WTC11 (cell line): ENCODE results near the gene DCLK1. TPM values are rescaled to one million over a fixed set of nuclear protein-coding genes. Genes with fewer than 3 reads are reported as not detected.

ENCODE experiments used
- ATAC-seq: fragments of 200-7000 bp; cut with Tn5 transposase; 2 replicates; pipeline ENCODE4 v1.10.0; 2021; ENCODE audit warnings: mild to moderate bottlenecking, moderate library complexity
- CTCF ChIA-PET: fragments of 300-600 bp; sonication (Branson Sonifier 250); formaldehyde crosslinking; loops from one replicate; lab custom pipeline; 2021; ENCODE audit warnings: antibody characterized with exemption; lab: Charles Lee
- POLR2A ChIA-PET: fragments of 350-600 bp; sonication (Branson Sonifier 250); formaldehyde crosslinking; loops from one replicate; lab custom pipeline; 2021; ENCODE audit warnings: antibody characterized with exemption; lab: Charles Lee
- DNase-seq: peaks from one replicate; pipeline ENCODE4 v3.0.0; 2021; ENCODE audit warnings: low spot score
- H3K27ac Mint-ChIP-seq: 2 replicates; pipeline ENCODE4 v1.8.0; 2021; ENCODE audit warnings: mixed read lengths
- H3K27me3 Mint-ChIP-seq: 2 replicates; pipeline ENCODE4 v1.8.0; 2021; ENCODE audit warnings: low read depth, mild to moderate bottlenecking, moderate library complexity, mixed read lengths
- H3K36me3 Mint-ChIP-seq: 2 replicates; pipeline ENCODE4 v1.8.0; 2021; ENCODE audit warnings: mixed read lengths
- H3K4me1 Mint-ChIP-seq: 2 replicates; pipeline ENCODE4 v1.8.0; 2022; ENCODE audit warnings: mixed read lengths
- H3K4me3 Mint-ChIP-seq: 2 replicates; pipeline ENCODE4 v1.8.0; 2021; ENCODE audit warnings: mild to moderate bottlenecking, moderate library complexity, mixed read lengths
- H3K9me3 Mint-ChIP-seq: 2 replicates; pipeline ENCODE4 v1.8.0; 2021; ENCODE audit warnings: mixed read lengths
- ARID4B ChIP-seq: sonication (generic); formaldehyde crosslinking; IDR thresholded peaks from 2 replicates; pipeline ENCODE4 v1.8.0; 2023; ENCODE audit warnings: missing genetic modification reagents, mild to moderate bottlenecking, borderline replicate concordance
- ELF4 ChIP-seq: sonication (generic); formaldehyde crosslinking; IDR thresholded peaks from 2 replicates; pipeline ENCODE4 v1.8.1; 2022; ENCODE audit warnings: low read depth, mild to moderate bottlenecking, moderate library complexity, missing genetic modification reagents
- FOXP4 ChIP-seq: sonication (generic); formaldehyde crosslinking; IDR thresholded peaks from 2 replicates; pipeline ENCODE4 v1.8.0; 2022; ENCODE audit warnings: mild to moderate bottlenecking, missing genetic modification reagents
- HMGXB4 ChIP-seq: sonication (generic); formaldehyde crosslinking; IDR thresholded peaks from 2 replicates; pipeline ENCODE4 v1.8.1; 2023; ENCODE audit warnings: mild to moderate bottlenecking, moderate library complexity, missing genetic modification reagents
- IRF1 ChIP-seq: sonication (generic); formaldehyde crosslinking; IDR thresholded peaks from 2 replicates; pipeline ENCODE4 v1.8.0; 2023; ENCODE audit warnings: missing genetic modification reagents
- IRF2 ChIP-seq: sonication (generic); formaldehyde crosslinking; IDR thresholded peaks from 2 replicates; pipeline ENCODE4 v1.8.0; 2022; ENCODE audit warnings: low read depth, missing genetic modification reagents, borderline replicate concordance
- KAT7 ChIP-seq: sonication (generic); formaldehyde crosslinking; IDR thresholded peaks from 2 replicates; pipeline ENCODE4 v1.8.1; 2023; ENCODE audit warnings: missing genetic modification reagents, mild to moderate bottlenecking, borderline replicate concordance
- NFYB ChIP-seq: sonication (generic); formaldehyde crosslinking; conservative IDR thresholded peaks from 2 replicates; pipeline ENCODE4 v1.8.0; 2022; ENCODE audit warnings: low read depth, missing genetic modification reagents
- NR3C1 ChIP-seq: sonication (generic); formaldehyde crosslinking; conservative IDR thresholded peaks from 2 replicates; pipeline ENCODE4 v1.8.1; 2023; ENCODE audit warnings: low read depth, mild to moderate bottlenecking, missing genetic modification reagents
- PRRX2 ChIP-seq: fragments of 250-450 bp; sonication (Bioruptor Pico); IDR thresholded peaks from 2 replicates; pipeline ENCODE4 v1.8.0; 2021; ENCODE audit warnings: mild to moderate bottlenecking
- SOX15 ChIP-seq: fragments of 250-450 bp; sonication (Bioruptor Pico); IDR thresholded peaks from 2 replicates; pipeline ENCODE4 v1.9.0; 2021; ENCODE audit warnings: mild to moderate bottlenecking
- ZBTB21 ChIP-seq: sonication (generic); formaldehyde crosslinking; IDR thresholded peaks from 2 replicates; pipeline ENCODE4 v1.8.1; 2023; ENCODE audit warnings: mild to moderate bottlenecking, missing genetic modification reagents, borderline replicate concordance
- ZNF138 ChIP-seq: sonication (generic); formaldehyde crosslinking; conservative IDR thresholded peaks from 2 replicates; pipeline ENCODE4 v1.8.1; 2022; ENCODE audit warnings: mild to moderate bottlenecking, moderate library complexity, missing genetic modification reagents
- ZNF263 ChIP-seq: sonication (generic); formaldehyde crosslinking; IDR thresholded peaks from 2 replicates; pipeline ENCODE4 v1.8.1; 2022; ENCODE audit warnings: low read depth, mild to moderate bottlenecking, moderate library complexity, missing genetic modification reagents
- ZNF317 ChIP-seq: sonication (generic); formaldehyde crosslinking; IDR thresholded peaks from 2 replicates; pipeline ENCODE4 v1.8.1; 2023; ENCODE audit warnings: low read depth, mild to moderate bottlenecking, moderate library complexity, missing genetic modification reagents, borderline replicate concordance
- total RNA-seq: library from RNA; stranded (reverse); gene quantifications from 3 replicates; pipeline ENCODE4 v1.2.3, GENCODE V29; 2021
- TF ChIP-seq, protein P1 (sequence below): sonication (generic); formaldehyde crosslinking; IDR thresholded peaks from 2 replicates; pipeline ENCODE4 v1.8.0; 2022; ENCODE audit warnings: mild to moderate bottlenecking, missing genetic modification reagents

DCLK1 gene
- total RNA-seq, 1 experiment from 2014 or later: 18.5 TPM

GRCh38 chr13:36033035-36033434 is 98.1 kb downstream of the DCLK1 start:
- no peak overlapping the region for H3K4me3 Mint-ChIP-seq
- TF ChIP-seq ZNF138 (CRISPR knock-in tag) (no peak), ZNF263 (CRISPR knock-in tag) (no peak), PRRX2 (CRISPR knock-in tag) (no peak), NR3C1 (CRISPR knock-in tag) (no peak), HMGXB4 (CRISPR knock-in tag) (no peak), ELF4 (CRISPR knock-in tag) (no peak), IRF1 (no peak), IRF2 (CRISPR knock-in tag) (no peak), SOX15 (CRISPR knock-in tag) (no peak), KAT7 (CRISPR knock-in tag) (no peak)
- TF ChIP-seq, protein P1, sequence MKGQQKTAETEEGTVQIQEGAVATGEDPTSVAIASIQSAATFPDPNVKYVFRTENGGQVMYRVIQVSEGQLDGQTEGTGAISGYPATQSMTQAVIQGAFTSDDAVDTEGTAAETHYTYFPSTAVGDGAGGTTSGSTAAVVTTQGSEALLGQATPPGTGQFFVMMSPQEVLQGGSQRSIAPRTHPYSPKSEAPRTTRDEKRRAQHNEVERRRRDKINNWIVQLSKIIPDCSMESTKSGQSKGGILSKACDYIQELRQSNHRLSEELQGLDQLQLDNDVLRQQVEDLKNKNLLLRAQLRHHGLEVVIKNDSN: no peak
- H3K36me3 Mint-ChIP-seq: peaks cover 3% of the 10 kb centered on the region; the same call in 1 of the 2 replicates
- ATAC-seq (no peak), DNase-seq (no peak)
- POLR2A ChIA-PET: no interaction called here
- CTCF ChIA-PET: no interaction called here
- H3K27me3 Mint-ChIP-seq: no peaks in the 10 kb centered on the region; the same call in 1 of the 2 replicates
- H3K9me3 Mint-ChIP-seq: peaks cover 9% of the 10 kb centered on the region
- H3K27ac Mint-ChIP-seq: no peak overlapping the region
- peaks cover 25% of the 10 kb centered on the region for H3K4me1 Mint-ChIP-seq

DNA sequence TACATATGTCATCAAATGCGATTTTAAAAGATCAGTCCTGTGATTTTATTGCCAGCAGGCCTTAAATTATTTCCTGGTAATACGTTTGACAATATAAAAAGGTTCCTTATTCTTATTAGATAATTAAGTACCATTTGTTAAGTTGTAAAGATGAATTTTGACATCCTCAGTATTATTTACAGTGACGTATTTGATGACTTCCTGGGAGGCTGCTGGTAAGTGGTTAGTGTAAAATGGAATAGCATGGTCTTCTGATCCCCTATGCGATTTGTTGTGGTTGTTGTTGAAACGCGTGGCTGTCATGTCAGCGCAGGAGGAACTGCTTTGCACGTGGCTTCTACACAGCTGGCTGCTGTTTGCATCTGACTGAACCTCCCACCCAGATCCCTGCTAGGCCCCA is 99.7 kb downstream of the DCLK1 start:
- no peak overlapping the region for H3K27ac Mint-ChIP-seq
- H3K4me3 Mint-ChIP-seq: no peak overlapping the region
- DNase-seq (no peak), ATAC-seq (no peak)
- ChIA-PET POLR2A (no interaction called here), CTCF (no interaction called here)
- H3K36me3 Mint-ChIP-seq: peaks cover 14% of the 10 kb centered on the region
- TF ChIP-seq ZNF317 (CRISPR knock-in tag): no peak
- no peak for TF ChIP-seq NFYB (CRISPR knock-in tag)
- no peak for TF ChIP-seq ARID4B (CRISPR knock-in tag)
- TF ChIP-seq FOXP4 (CRISPR knock-in tag): no peak
- TF ChIP-seq ZBTB21 (CRISPR knock-in tag): no peak
- peaks cover 15% of the 10 kb centered on the region for H3K9me3 Mint-ChIP-seq
- H3K27me3 Mint-ChIP-seq: no peaks in the 10 kb centered on the region; the same call in 1 of the 2 replicates
- H3K4me1 Mint-ChIP-seq: peaks cover 25% of the 10 kb centered on the region
